ENCODE measurements around the gene RALGPS1. TPM values are rescaled to one million over a fixed set of nuclear protein-coding genes. Genes with fewer than 3 reads are reported as not detected.

RALGPS1 gene
- total and polyA plus RNA-seq, 2 of the 8 experiments (the other 6 are each of a cell fraction or from before 2014, with no cell fraction given), result 20.0 to 23.5 TPM

GRCh38 chr9:127053960-127054359 is 139.4 kb downstream of the RALGPS1 start:
- CTCF ChIA-PET (ENCODE audit: partially characterized antibody), result interaction anchor here (1.1 to 1.6 kb wide), 2 partner anchors 21 to 147 kb away, joined by 3 to 4 read pairs; no protein-coding TSS in a partner anchor
- FAIRE-seq, result no peak

More at GRCh38 chr9:127053960-127054359, 139.4 kb downstream of the RALGPS1 start:
- Histone ChIP-seq H3K27ac (ENCODE audit: low read depth, low read length) (no peak overlapping the region), H3K9me3 (ENCODE audit: insufficient read depth in 2 of 2, low read depth in 1 of 2, low read length in 1 of 2) (no peaks in the 10 kb centered on the region), H3K4me2 (ENCODE audit: insufficient read depth in 1 of 2, low read depth in 2 of 2, low read length in 2 of 2) (no peak overlapping the region), H2AK5ac (ENCODE audit: low read depth, low read length) (no peak overlapping the region), H3K23me2 (ENCODE audit: low read depth, low read length) (no peaks in the 10 kb centered on the region), H2BK12ac (ENCODE audit: low read depth, low read length) (no peak overlapping the region), H3K18ac (ENCODE audit: extremely low read depth, low read length) (no peak overlapping the region), H3K56ac (replicated peaks; ENCODE audit: insufficient read length, low read depth, low read length) (no peak overlapping the region), H3K14ac (ENCODE audit: insufficient read length) (no peak overlapping the region), H4K20me1 (replicated peaks in 1 of 2; ENCODE audit: control insufficient read depth in 1 of 2, insufficient read depth in 2 of 2, low read length in 2 of 2) (peaks cover 2% of the 10 kb centered on the region in 2 experiments), H3K4me1 (replicated peaks in 1 of 4; ENCODE audit: control insufficient read depth in 3 of 4, insufficient read depth in 4 of 4, low read length in 3 of 4) (peaks cover 0 to 3% (median 2%) of the 10 kb centered on the region in 4 experiments; a peak in 2 of 7 replicates), H4K5ac (ENCODE audit: insufficient read length, low read depth, low read length) (no peak overlapping the region), H4K91ac (replicated peaks; ENCODE audit: insufficient read length, low read length) (no peak overlapping the region), H3K4ac (replicated peaks; ENCODE audit: insufficient read length, low read depth, low read length) (no peak overlapping the region), H2BK20ac (ENCODE audit: low read length) (no peak overlapping the region), H2BK120ac (replicated peaks; ENCODE audit: low read depth, low read length) (no peak overlapping the region), H3K27me3 (replicated peaks in 1 of 4; ENCODE audit: control insufficient read depth in 3 of 4, extremely low read depth in 1 of 4, insufficient read depth in 3 of 4, low read length in 3 of 4) (no peaks in the 10 kb centered on the region), H3K23ac (ENCODE audit: insufficient read length) (no peak overlapping the region), H2AFZ (ENCODE audit: low read length) (no peak overlapping the region), H2BK5ac (ENCODE audit: low read depth, low read length) (no peak overlapping the region), H3K79me2 (ENCODE audit: control insufficient read depth in 1 of 2, insufficient read depth in 2 of 2, low read length in 2 of 2) (no peaks in the 10 kb centered on the region), H3K36me3 (ENCODE audit: control insufficient read depth in 2 of 4, insufficient read depth in 4 of 4, low read length in 3 of 4) (no peaks in the 10 kb centered on the region), H4K8ac (ENCODE audit: extremely low read depth, insufficient read depth, low read length) (no peak overlapping the region), H3K79me1 (ENCODE audit: low read depth, low read length) (no peaks in the 10 kb centered on the region), H3K4me3 (ENCODE audit: extremely low read depth in 1 of 4, insufficient read depth in 2 of 4, low read depth in 3 of 4, low read length in 4 of 4) (no peak overlapping the region), H2BK15ac (ENCODE audit: low read length) (no peak overlapping the region), H3K9ac (replicated peaks in 1 of 4; ENCODE audit: extremely low read depth in 1 of 4, low read depth in 3 of 4, low read length in 3 of 4) (no peak overlapping the region)
- no peak for DNase-seq (ENCODE audit: low read depth in 1 of 2, low spot score in 2 of 2)
- POLR2A ChIA-PET (ENCODE audit: partially characterized antibody), result no interaction called here
- TF ChIP-seq TAF1 (IDR thresholded peaks at IDR 0.05; ENCODE audit: low read depth, low read length), result no peak
- TF ChIP-seq RAD21 (IDR thresholded peaks at IDR 0.05 in 1 of 2, conservative IDR thresholded peaks at IDR 0.05 in 1 of 2; ENCODE audit: low read depth in 2 of 2, low read length in 2 of 2), result no peak
- no peak for TF ChIP-seq USF2 (IDR thresholded peaks at IDR 0.05; ENCODE audit: low read length)
- TF ChIP-seq SP1 (IDR thresholded peaks at IDR 0.05; ENCODE audit: low read depth, low read length), result no peak
- TF ChIP-seq SIRT6 (IDR thresholded peaks at IDR 0.05; ENCODE audit: low read length), result no peak
- no peak for TF ChIP-seq EZH2 (IDR thresholded peaks at IDR 0.05; ENCODE audit: low read depth, low read length, severe bottlenecking)
- no peak for TF ChIP-seq POU5F1 (IDR thresholded peaks at IDR 0.05; ENCODE audit: low read depth, low read length)
- no peak for TF ChIP-seq EGR1 (IDR thresholded peaks at IDR 0.05; ENCODE audit: borderline replicate concordance, low read depth, low read length)
- TF ChIP-seq MAFK (IDR thresholded peaks at IDR 0.05; ENCODE audit: low read depth, low read length), result no peak
- no peak for TF ChIP-seq KDM1A (IDR thresholded peaks at IDR 0.05; ENCODE audit: borderline replicate concordance, low read length)
- TF ChIP-seq TAF7 (optimal IDR thresholded peaks at IDR 0.05; ENCODE audit: borderline replicate concordance, low read depth, low read length), result no peak
- TF ChIP-seq CTBP2 (IDR thresholded peaks at IDR 0.05; ENCODE audit: borderline replicate concordance, insufficient read depth, insufficient read length, low read length), result no peak
- WGBS, 2 experiments (ENCODE audit: extremely low coverage in 1 of 2, insufficient coverage in 1 of 2, insufficient read length in 1 of 2, insufficient replicate concordance in 2 of 2, low coverage in 1 of 2, low lambda C conversion rate in 2 of 2, missing lambda C conversion rate in 1 of 2), result 93% methylated on average over 5 of the region's 5 CpGs; no CpG with 5 or more reads in 1 of the 2 experiments

All from H1 (cell line).